H1 (cell line): ENCODE results near the gene FREM2. TPM values are rescaled to one million over a fixed set of nuclear protein-coding genes. Genes with fewer than 3 reads are reported as not detected.

Experiments used
- CTCF ChIA-PET: fragments of 300-600 bp; sonication (Branson Sonifier 250); formaldehyde crosslinking; loops from one replicate; lab custom pipeline; 2021; ENCODE audit not compliant: partially characterized antibody; lab: Charles Lee
- POLR2A ChIA-PET: fragments of 300-600 bp; sonication (Branson Sonifier 250); formaldehyde crosslinking; loops from one replicate; lab custom pipeline; 2021; ENCODE audit warnings: inconsistent platforms; ENCODE audit not compliant: partially characterized antibody; lab: Charles Lee
- DNase-seq, 2 experiments: peaks; one replicate each; pipeline versions ENCODE4 v3.0.0 to v3.0.0-alpha.2; 2010 to 2022; ENCODE audit warnings: low spot score in 2 of 2, low read depth in 1 of 2, mixed read lengths in 1 of 2
- FAIRE-seq: peaks from 2 replicates; lab custom pipeline; 2011; peaks lifted over from hg19 to GRCh38; lab: Jason Lieb, UNC
- H2AFZ ChIP-seq: 2 replicates; pipeline ENCODE4 v1.8.1; 2012; ENCODE audit warnings: low read length, inconsistent platforms
- H2AK5ac ChIP-seq: 2 replicates; pipeline ENCODE4 v1.6.1; 2013; ENCODE audit warnings: low read depth, low read length
- H2BK120ac ChIP-seq: replicated peaks from 2 replicates; pipeline ENCODE3; 2013; ENCODE audit warnings: low read depth, low read length, inconsistent platforms
- H2BK12ac ChIP-seq: 2 replicates; pipeline ENCODE4 v1.6.1; 2013; ENCODE audit warnings: low read depth, low read length
- H2BK15ac ChIP-seq: 2 replicates; pipeline ENCODE4 v1.6.1; 2013; ENCODE audit warnings: low read length
- H2BK20ac ChIP-seq: 2 replicates; pipeline ENCODE4 v1.6.1; 2013; ENCODE audit warnings: low read length
- H2BK5ac ChIP-seq: 2 replicates; pipeline ENCODE4 v1.6.1; 2013; ENCODE audit warnings: low read depth, low read length
- H3K14ac ChIP-seq: 2 replicates; pipeline ENCODE4 v1.6.1; 2013; ENCODE audit warnings: inconsistent platforms; ENCODE audit not compliant: insufficient read length
- H3K18ac ChIP-seq: 2 replicates; pipeline ENCODE4 v1.6.1; 2013; ENCODE audit warnings: low read length; ENCODE audit errors: extremely low read depth
- H3K23ac ChIP-seq: 2 replicates; pipeline ENCODE4 v1.6.1; 2013; ENCODE audit warnings: inconsistent platforms; ENCODE audit not compliant: insufficient read length
- H3K23me2 ChIP-seq: 2 replicates; pipeline ENCODE4 v1.6.1; 2013; ENCODE audit warnings: low read depth, low read length
- H3K27ac ChIP-seq: 2 replicates; pipeline ENCODE4 v1.6.1; 2011; ENCODE audit warnings: low read depth, low read length, inconsistent platforms
- H3K27me3 ChIP-seq, 4 experiments: replicated peaks in 1 of 4; 1 replicate in 1 of 4; 2 replicates in 3 of 4; pipeline versions ENCODE4 v1.6.1 to v1.8.1; 2011 to 2013; ENCODE audit warnings: low read length in 3 of 4, mild to moderate bottlenecking in 3 of 4, inconsistent platforms in 2 of 4, mixed read lengths in 2 of 4, moderate library complexity in 1 of 4; ENCODE audit not compliant: control insufficient read depth in 3 of 4, insufficient read depth in 3 of 4; ENCODE audit errors: extremely low read depth in 1 of 4
- H3K36me3 ChIP-seq, 4 experiments: 2 replicates each; pipeline versions ENCODE4 v1.6.1 to v1.8.1; 2011 to 2013; ENCODE audit warnings: mild to moderate bottlenecking in 4 of 4, low read length in 3 of 4, moderate library complexity in 2 of 4, control low read depth in 1 of 4, inconsistent platforms in 1 of 4; ENCODE audit not compliant: insufficient read depth in 4 of 4, control insufficient read depth in 2 of 4
- H3K4ac ChIP-seq: replicated peaks from 2 replicates; pipeline ENCODE3; 2013; ENCODE audit warnings: low read length, low read depth, mixed read lengths, inconsistent platforms; ENCODE audit not compliant: insufficient read length
- H3K4me1 ChIP-seq, 4 experiments: replicated peaks in 1 of 4; 1 replicate in 1 of 4; 2 replicates in 3 of 4; pipeline versions ENCODE4 v1.6.1 to v1.8.1; 2011 to 2013; ENCODE audit warnings: low read length in 3 of 4, inconsistent platforms in 2 of 4, mixed read lengths in 1 of 4; ENCODE audit not compliant: insufficient read depth in 4 of 4, control insufficient read depth in 3 of 4
- H3K4me2 ChIP-seq, 2 experiments: 2 replicates each; pipeline versions ENCODE4 v1.6.1 to v1.8.1; 2011 to 2013; ENCODE audit warnings: low read depth in 2 of 2, low read length in 2 of 2, control low read depth in 1 of 2, inconsistent platforms in 1 of 2, mild to moderate bottlenecking in 1 of 2; ENCODE audit not compliant: insufficient read depth in 1 of 2
- H3K4me3 ChIP-seq, 4 experiments: fragments of 200-600, 300-600 bp in 1 of 4; sonication (generic), shearing (Covaris generic), sonication (Bioruptor Twin) in 1 of 4; 2 replicates each; pipeline versions ENCODE4 v1.5.1 to v1.8.1; 2011 to 2016; ENCODE audit warnings: low read length in 4 of 4, low read depth in 3 of 4, control low read depth in 2 of 4, inconsistent platforms in 2 of 4, mild to moderate bottlenecking in 2 of 4, mixed read lengths in 1 of 4, moderate library complexity in 1 of 4; ENCODE audit not compliant: insufficient read depth in 2 of 4; ENCODE audit errors: extremely low read depth in 1 of 4
- H3K56ac ChIP-seq: replicated peaks from 2 replicates; pipeline ENCODE3; 2013; ENCODE audit warnings: low read depth, mild to moderate bottlenecking, mixed read lengths, low read length, inconsistent platforms; ENCODE audit not compliant: insufficient read length
- H3K79me1 ChIP-seq: 2 replicates; pipeline ENCODE4 v1.6.1; 2013; ENCODE audit warnings: low read depth, low read length, control low read depth
- H3K79me2 ChIP-seq, 2 experiments: 2 replicates each; pipeline versions ENCODE4 v1.6.1 to v1.8.1; 2012 to 2013; ENCODE audit warnings: low read length in 2 of 2, mild to moderate bottlenecking in 2 of 2, inconsistent platforms in 1 of 2; ENCODE audit not compliant: insufficient read depth in 2 of 2, control insufficient read depth in 1 of 2
- H3K9ac ChIP-seq, 4 experiments: replicated peaks in 1 of 4; 1 replicate in 1 of 4; 2 replicates in 3 of 4; pipeline versions ENCODE4 v1.6.1 to v1.8.1; 2011 to 2013; ENCODE audit warnings: low read depth in 3 of 4, low read length in 3 of 4, control low read depth in 2 of 4, mild to moderate bottlenecking in 2 of 4, moderate library complexity in 2 of 4, inconsistent platforms in 1 of 4; ENCODE audit errors: extremely low read depth in 1 of 4
- H3K9me3 ChIP-seq, 2 experiments: 2 replicates each; pipeline versions ENCODE4 v1.6.1 to v1.8.1; 2012 to 2013; ENCODE audit warnings: mild to moderate bottlenecking in 2 of 2, moderate library complexity in 2 of 2, control low read depth in 1 of 2, inconsistent platforms in 1 of 2, low read depth in 1 of 2, low read length in 1 of 2, mixed read lengths in 1 of 2; ENCODE audit not compliant: insufficient read depth in 2 of 2
- H4K20me1 ChIP-seq, 2 experiments: replicated peaks in 1 of 2; 2 replicates each; pipeline versions ENCODE3 to v1.8.1; 2011 to 2013; ENCODE audit warnings: inconsistent platforms in 2 of 2, low read length in 2 of 2, mild to moderate bottlenecking in 1 of 2; ENCODE audit not compliant: insufficient read depth in 2 of 2, control insufficient read depth in 1 of 2
- H4K5ac ChIP-seq: 2 replicates; pipeline ENCODE4 v1.6.1; 2013; ENCODE audit warnings: low read length, low read depth, mixed read lengths, inconsistent platforms; ENCODE audit not compliant: insufficient read length
- H4K8ac ChIP-seq: 2 replicates; pipeline ENCODE4 v1.8.0; 2013; ENCODE audit warnings: mild to moderate bottlenecking, moderate library complexity, low read length, inconsistent platforms; ENCODE audit not compliant: insufficient read depth; ENCODE audit errors: extremely low read depth
- H4K91ac ChIP-seq: replicated peaks from 2 replicates; pipeline ENCODE3; 2013; ENCODE audit warnings: low read length, mixed read lengths, inconsistent platforms; ENCODE audit not compliant: insufficient read length
- CHD1 ChIP-seq: IDR thresholded peaks from 2 replicates; pipeline ENCODE4 v1.6.1; 2012; ENCODE audit warnings: low read depth, low read length, improper control_type of control experiment
- CREB1 ChIP-seq: IDR thresholded peaks from 2 replicates; pipeline ENCODE4 v1.6.1; 2012; ENCODE audit warnings: inconsistent platforms
- GTF2F1 ChIP-seq: IDR thresholded peaks from 2 replicates; pipeline ENCODE4 v1.6.1; 2012; ENCODE audit warnings: low read depth, low read length, improper control_type of control experiment, borderline replicate concordance
- HDAC2 ChIP-seq, 2 experiments: fragments of 300-600 bp in 1 of 2; sonication (generic) in 1 of 2; IDR thresholded peaks; 2 replicates each; pipeline ENCODE4 v1.6.1; 2011 to 2012; ENCODE audit warnings: low read depth in 2 of 2, low read length in 2 of 2, mild to moderate bottlenecking in 2 of 2, moderate library complexity in 2 of 2, borderline replicate concordance in 1 of 2, inconsistent platforms in 1 of 2
- JUND ChIP-seq: IDR thresholded peaks from 2 replicates; pipeline ENCODE4 v1.6.1; 2011; ENCODE audit warnings: mild to moderate bottlenecking, improper control_type of control experiment, low read length
- RFX5 ChIP-seq: IDR thresholded peaks from 2 replicates; pipeline ENCODE4 v1.6.1; 2011; ENCODE audit warnings: low read depth, low read length, improper control_type of control experiment, borderline replicate concordance
- SAP30 ChIP-seq: fragments of 300-600 bp; sonication (generic); IDR thresholded peaks from 2 replicates; pipeline ENCODE4 v1.7.1; 2012; ENCODE audit warnings: low read length, moderate library complexity, mild to moderate bottlenecking, inconsistent platforms; ENCODE audit not compliant: insufficient read depth, insufficient replicate concordance
- SP4 ChIP-seq: IDR thresholded peaks from 2 replicates; pipeline ENCODE4 v1.6.1; 2012; ENCODE audit warnings: low read length, inconsistent platforms
- TAF1 ChIP-seq: IDR thresholded peaks from 2 replicates; pipeline ENCODE4 v1.6.1; 2011; ENCODE audit warnings: mild to moderate bottlenecking, low read depth, low read length
- TAF7 ChIP-seq: optimal IDR thresholded peaks from 2 replicates; pipeline ENCODE3; 2011; ENCODE audit warnings: low read depth, mild to moderate bottlenecking, inconsistent platforms, low read length, moderate library complexity, borderline replicate concordance
- TBP ChIP-seq: IDR thresholded peaks from 2 replicates; pipeline ENCODE4 v1.6.1; 2011; ENCODE audit warnings: low read depth, low read length, improper control_type of control experiment
- ZNF274 ChIP-seq: IDR thresholded peaks from 2 replicates; pipeline ENCODE4 v1.7.0; 2012; ENCODE audit warnings: low read length, borderline replicate concordance; ENCODE audit errors: extremely low read depth
- WGBS, 2 experiments: shearing (Covaris generic) in 1 of 2; methylation state at CpG; one replicate each; pipeline versions ENCODE4 v1.1.6 to v1.1.7; 2013 to 2015; ENCODE audit warnings: low lambda C conversion rate in 2 of 2, mixed read lengths in 2 of 2, inconsistent platforms in 1 of 2, low coverage in 1 of 2, missing lambda C conversion rate in 1 of 2; ENCODE audit not compliant: insufficient replicate concordance in 2 of 2, insufficient coverage in 1 of 2, insufficient read length in 1 of 2; ENCODE audit errors: extremely low coverage in 1 of 2, missing lambda C conversion rate in 1 of 2; 5-methylcytosine and 5-hydroxymethylcytosine counted together
- polyA plus RNA-seq, 7 experiments: library from polyadenylated mRNA; depleted of rRNA in 3 of 7; stranded (reverse) in 5 of 7; unstranded in 2 of 7; fragments of >200 nt in 5 of 7; fragments of 200-250 nt in 2 of 7; gene quantifications; 1 replicate in 5 of 7; 2 replicates in 1 of 7; 4 replicates in 1 of 7; pipeline versions ENCODE4 v1.2.1 to v1.2.3, GENCODE V29; 2011 to 2013; ENCODE audit warnings: missing spikeins in 2 of 7, mixed read lengths in 2 of 7
- total RNA-seq: library from RNA; stranded (reverse); fragmentation: NEBNext Ultra II Directional; extraction: Animal tissue kit (Norgen Biotek cat#: 25700); gene quantifications from 2 replicates; pipeline ENCODE4 v1.2.1, GENCODE V29; 2021
- TF ChIP-seq, protein P1 (sequence below): IDR thresholded peaks from 2 replicates; pipeline ENCODE4 v1.6.1; 2012; ENCODE audit warnings: low read length, inconsistent platforms

Gene FREM2
- total and polyA plus RNA-seq, 2 of the 8 experiments (the other 6 are each of a cell fraction or from before 2014, with no cell fraction given), result 11.6 to 22.8 TPM

DNA sequence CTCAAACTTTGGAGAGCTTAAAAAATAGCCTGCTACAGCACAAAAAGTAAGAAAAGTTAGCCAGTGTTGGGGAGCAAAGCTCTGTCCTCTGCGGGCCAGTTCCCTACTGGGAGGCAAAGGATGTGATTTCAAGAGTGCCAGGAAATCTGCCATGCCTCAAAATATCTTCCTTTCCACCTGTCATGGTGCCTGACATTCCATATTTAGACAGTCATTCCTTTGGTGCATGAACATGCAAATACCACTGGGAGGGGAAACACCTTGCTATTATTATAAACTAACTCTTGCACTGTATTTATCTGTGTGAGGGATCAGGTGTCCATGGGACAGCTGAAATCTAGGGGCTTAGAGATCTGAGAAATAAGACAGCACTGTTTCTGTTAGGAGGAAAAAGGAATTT lies 10.3 kb downstream of the FREM2 start:
- H3K56ac ChIP-seq, result no peak overlapping the region
- no peak overlapping the region for H2BK12ac ChIP-seq
- H3K4me1 ChIP-seq, result peaks cover 0 to 4% (median under 1%) of the 10 kb centered on the region in 4 experiments; a peak in 3 of 7 replicates
- H2BK20ac ChIP-seq, result no peak overlapping the region
- WGBS, 2 experiments, result 93% methylated on average over 1 of the region's 1 CpG; no CpG with 5 or more reads in 1 of the 2 experiments
- no peak overlapping the region for H2AFZ ChIP-seq
- H2AK5ac ChIP-seq, result no peak overlapping the region
- ChIA-PET CTCF (interaction anchor here (0.7 to 2.7 kb wide), 3 partner anchors 10 to 96 kb away, joined by 3 to 22 read pairs (median 3); partner anchors contain the start of gene FREM2), POLR2A (interaction anchor here (3.0 kb wide), 1 partner anchor 10 kb away, joined by 19 read pairs; the partner anchor contains the start of gene FREM2)
- H3K4ac ChIP-seq, result no peak overlapping the region
- no peak overlapping the region for H4K8ac ChIP-seq
- H3K36me3 ChIP-seq, result peaks cover 0 to 2% (median 0%) of the 10 kb centered on the region in 4 experiments; a peak in 2 of 8 replicates
- no peak overlapping the region for H3K4me2 ChIP-seq
- no peak overlapping the region for H4K5ac ChIP-seq
- no peak overlapping the region for H3K27ac ChIP-seq
- no peak overlapping the region for H2BK15ac ChIP-seq
- no peak overlapping the region for H2BK120ac ChIP-seq
- H3K9ac ChIP-seq, result no peak overlapping the region
- no peaks in the 10 kb centered on the region for H3K27me3 ChIP-seq
- no peak overlapping the region for H3K18ac ChIP-seq
- no peaks in the 10 kb centered on the region for H3K9me3 ChIP-seq
- H4K91ac ChIP-seq, result no peak overlapping the region
- no peak overlapping the region for H3K14ac ChIP-seq
- no peaks in the 10 kb centered on the region for H3K23me2 ChIP-seq
- no peak overlapping the region for H2BK5ac ChIP-seq
- H4K20me1 ChIP-seq, result no peaks in the 10 kb centered on the region
- H3K79me1 ChIP-seq, result no peaks in the 10 kb centered on the region
- H3K23ac ChIP-seq, result no peak overlapping the region
- FAIRE-seq (no peak), DNase-seq (no peak)
- H3K4me3 ChIP-seq, result no peak overlapping the region
- peaks cover 0 to 24% of the 10 kb centered on the region in 2 experiments; a peak in 2 of 4 replicates for H3K79me2 ChIP-seq
- TF ChIP-seq TBP, result no peak
- TF ChIP-seq GTF2F1, result no peak
- TF ChIP-seq, protein P1, sequence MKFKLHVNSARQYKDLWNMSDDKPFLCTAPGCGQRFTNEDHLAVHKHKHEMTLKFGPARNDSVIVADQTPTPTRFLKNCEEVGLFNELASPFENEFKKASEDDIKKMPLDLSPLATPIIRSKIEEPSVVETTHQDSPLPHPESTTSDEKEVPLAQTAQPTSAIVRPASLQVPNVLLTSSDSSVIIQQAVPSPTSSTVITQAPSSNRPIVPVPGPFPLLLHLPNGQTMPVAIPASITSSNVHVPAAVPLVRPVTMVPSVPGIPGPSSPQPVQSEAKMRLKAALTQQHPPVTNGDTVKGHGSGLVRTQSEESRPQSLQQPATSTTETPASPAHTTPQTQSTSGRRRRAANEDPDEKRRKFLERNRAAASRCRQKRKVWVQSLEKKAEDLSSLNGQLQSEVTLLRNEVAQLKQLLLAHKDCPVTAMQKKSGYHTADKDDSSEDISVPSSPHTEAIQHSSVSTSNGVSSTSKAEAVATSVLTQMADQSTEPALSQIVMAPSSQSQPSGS, result no peak
- TF ChIP-seq TAF1, result no peak
- TF ChIP-seq JUND, result no peak
- no peak for TF ChIP-seq ZNF274
- TF ChIP-seq HDAC2 (IDR thresholded peaks at IDR 0.05; ENCODE audit: borderline replicate concordance in 1 of 2, low read depth in 2 of 2, low read length in 2 of 2), result no peak
- TF ChIP-seq CHD1, result no peak
- TF ChIP-seq TAF7, result no peak
- TF ChIP-seq SAP30, result no peak
- TF ChIP-seq CREB1, result no peak
- TF ChIP-seq RFX5, result no peak
- TF ChIP-seq SP4, result no peak
